HG03442 (cell line): ENCODE data around the gene MRGPRF.

Experiments
- ATAC-seq: cut with Tn5 transposase; IDR thresholded peaks from one replicate; pipeline ENCODE4 v1.9.1; 2021; ENCODE audit warnings: mild to moderate bottlenecking, moderate library complexity; ENCODE audit not compliant: unreplicated experiment

MRGPRF gene

GRCh38 chr11:69013009-69013951 lies at the start of gene MRGPRF:
Gene MRGPRF, minus strand, starts transcription at chr11:69013246. Its CDS starts 3,345 bp downstream, at chr11:69009901.
- ATAC-seq, result no peak

- ATAC-seq, result no peak
Observed at GRCh38 chr11:69062169-69062855, 49.3 kb upstream of the MRGPRF start.

GRCh38 chr11:69061713-69062053 lies 48.6 kb upstream of the MRGPRF start:
- ATAC-seq, result no peak

GRCh38 chr11:69060806-69061712 lies 48.0 kb upstream of the MRGPRF start:
- no peak for ATAC-seq

- no peak for ATAC-seq
Observed at GRCh38 chr11:69059985-69060384, 46.9 kb upstream of the MRGPRF start.

- no peak for ATAC-seq
Observed at GRCh38 chr11:69059429-69059828, 46.4 kb upstream of the MRGPRF start.

GRCh38 chr11:69058511-69059270 lies 45.6 kb upstream of the MRGPRF start:
- no peak for ATAC-seq

GRCh38 chr11:69057801-69058200 lies 44.8 kb upstream of the MRGPRF start:
- no peak for ATAC-seq

GRCh38 chr11:69057236-69057635 lies 44.2 kb upstream of the MRGPRF start:
- no peak for ATAC-seq

- peak; percentile 82 for ATAC-seq
Observed at GRCh38 chr11:69055598-69056516, 42.8 kb upstream of the MRGPRF start.

GRCh38 chr11:69055212-69055586 lies 42.2 kb upstream of the MRGPRF start:
- no peak for ATAC-seq

- no peak for ATAC-seq
Observed at GRCh38 chr11:69054397-69055211, 41.6 kb upstream of the MRGPRF start.

GRCh38 chr11:69053546-69054396 lies 40.7 kb upstream of the MRGPRF start:
- ATAC-seq, result no peak

- no peak for ATAC-seq
Observed at GRCh38 chr11:69053169-69053477, 40.1 kb upstream of the MRGPRF start.

- no peak for ATAC-seq
Observed at GRCh38 chr11:69052343-69053168, 39.5 kb upstream of the MRGPRF start.

- no peak for ATAC-seq
Observed at GRCh38 chr11:69051381-69052342, 38.6 kb upstream of the MRGPRF start.
